ENCODE data around the gene ATAD3B.
"Not testable (repeated sequence)": the region's sequence is repeated elsewhere in the genome, so short reads cannot be mapped to it uniquely, and the experiment has no call there.

ATAD3B gene

GRCh38 chr1:1432951-1433803 lies 38.4 kb upstream of the ATAD3B start:
- DNase-seq (ENCODE audit: low spot score), result peak; percentile 88

GRCh38 chr1:1433804-1434130 lies 37.8 kb upstream of the ATAD3B start:
- no peak for DNase-seq (ENCODE audit: low spot score)

DNA sequence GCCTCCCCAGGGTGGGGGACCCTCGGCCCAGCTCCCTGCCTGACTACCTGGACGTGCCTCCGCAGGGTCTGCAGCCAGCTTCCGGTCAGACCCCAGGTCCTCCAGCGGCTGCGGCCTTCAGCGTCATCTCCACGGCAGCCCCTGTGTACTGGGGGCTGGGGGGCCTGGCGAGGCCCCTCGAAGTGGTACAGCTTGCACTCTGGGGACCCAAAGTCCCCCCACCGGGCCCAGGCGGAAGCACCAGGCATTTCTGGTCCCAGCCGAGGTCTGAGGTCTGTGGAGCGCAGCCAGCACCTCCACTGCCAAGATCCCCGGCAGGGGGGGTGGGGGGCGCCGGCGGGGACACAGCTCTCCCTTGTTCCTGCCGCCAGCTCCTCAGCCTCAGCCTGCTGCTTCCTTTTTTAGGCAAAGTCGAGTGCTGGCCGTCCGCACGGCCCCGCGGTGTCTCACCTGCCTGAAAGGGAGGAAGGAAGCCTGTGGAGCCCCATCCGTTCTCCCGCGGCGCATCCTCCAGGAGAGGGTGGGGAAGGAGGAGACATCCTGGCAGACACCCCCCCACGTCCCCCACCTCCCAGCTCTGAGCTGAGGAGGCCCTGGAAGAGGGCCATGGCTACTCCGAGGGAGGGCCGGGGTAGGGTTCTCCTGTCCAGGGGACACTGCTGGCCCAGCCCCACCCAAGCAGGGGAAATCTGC lies 37.3 kb upstream of the ATAD3B start:
- DNase-seq (ENCODE audit: low spot score), result no peak

GRCh38 chr1:1434824-1435105 lies 36.8 kb upstream of the ATAD3B start:
- no peak for DNase-seq (ENCODE audit: low spot score)

- no peak for DNase-seq (ENCODE audit: low spot score)
These were observed 36.3 kb upstream of the ATAD3B start, which contains the start of gene VWA1 for GRCh38 chr1:1435106-1435903. TSS of gene VWA1 (plus strand) at chr1:1435690. CDS start at chr1:1435749, 59 bp downstream.

DNA sequence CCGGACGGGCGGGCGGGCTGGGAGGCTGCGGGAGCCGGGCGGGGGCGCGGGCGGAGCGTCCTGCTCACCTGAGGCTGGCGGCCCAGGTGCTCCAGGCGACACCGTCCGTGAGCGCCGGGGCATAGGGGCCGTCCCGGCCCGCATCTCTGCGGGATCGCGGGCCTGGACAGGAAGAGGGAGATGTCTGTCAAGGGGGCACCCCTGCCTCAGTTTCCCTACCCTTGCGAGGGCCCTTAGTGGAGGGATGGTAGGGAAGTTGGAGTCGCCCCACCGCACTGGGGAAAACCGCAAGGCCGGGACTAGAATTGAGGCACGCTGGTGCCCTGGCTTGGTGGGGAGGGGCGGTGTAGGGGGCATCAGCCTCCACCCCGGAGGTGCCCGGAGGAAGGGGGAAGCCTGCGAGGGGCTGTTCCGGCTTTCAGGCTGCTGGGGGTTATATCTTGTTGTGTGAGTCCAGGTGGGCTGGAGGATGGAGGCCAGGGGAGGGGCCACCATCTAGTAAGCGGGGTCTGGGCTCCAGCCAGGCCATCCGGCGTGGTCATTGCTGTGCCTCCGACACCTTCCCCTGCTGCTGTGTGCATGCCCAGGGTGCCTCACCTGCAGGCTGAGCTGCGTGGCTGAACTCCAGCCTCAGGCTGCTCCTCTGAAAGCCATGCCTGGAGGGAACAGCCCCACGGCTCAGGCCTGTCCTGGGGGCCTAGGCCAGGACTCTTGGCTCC lies 35.5 kb upstream of the ATAD3B start:
- no peak for DNase-seq (ENCODE audit: low spot score)

DNA sequence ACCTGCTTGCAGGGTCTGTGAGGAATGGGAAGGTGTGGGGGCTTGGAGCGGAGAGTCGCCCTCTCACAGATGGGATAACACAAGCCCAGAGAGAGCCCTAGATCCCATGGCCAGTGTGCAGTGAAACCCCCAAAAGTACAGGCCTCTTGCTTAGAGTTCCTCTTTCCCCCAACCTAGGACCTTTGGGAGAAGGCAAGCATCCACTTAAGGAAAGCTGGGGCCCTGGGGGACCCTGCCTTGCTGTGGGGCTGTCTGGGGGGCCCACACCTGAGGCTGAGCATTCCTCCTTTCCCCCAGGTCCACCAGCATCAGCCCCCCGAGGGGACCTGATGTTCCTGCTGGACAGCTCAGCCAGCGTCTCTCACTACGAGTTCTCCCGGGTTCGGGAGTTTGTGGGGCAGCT lies 34.9 kb upstream of the ATAD3B start:
- no peak for DNase-seq (ENCODE audit: low spot score)

- DNase-seq (ENCODE audit: low spot score), result no peak
These were observed 34.3 kb upstream of the ATAD3B start for GRCh38 chr1:1437033-1437903.

DNA sequence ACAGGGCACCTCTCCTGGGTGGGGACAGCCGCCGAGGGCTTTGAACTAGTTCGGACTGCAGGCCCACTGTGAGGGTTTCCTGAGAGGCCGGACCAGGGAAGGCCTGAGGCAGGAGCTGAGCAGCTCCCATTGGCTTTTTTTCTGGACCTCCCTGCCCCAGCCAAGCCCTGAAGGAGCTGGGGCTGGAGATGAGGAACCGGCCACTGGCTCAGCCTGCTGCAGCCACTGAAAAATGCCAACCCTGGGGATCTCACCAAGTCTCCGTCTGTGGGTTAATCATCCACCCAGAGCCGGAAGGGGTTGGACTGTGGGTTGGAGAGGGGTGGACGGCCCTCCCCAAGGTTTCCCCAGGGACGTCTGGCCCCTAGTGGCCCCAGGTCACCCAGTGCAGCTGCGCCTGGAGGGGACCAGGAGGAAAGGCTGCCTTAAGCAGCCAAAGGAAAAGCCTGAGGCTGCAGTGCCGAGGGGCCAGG lies 33.6 kb upstream of the ATAD3B start:
- peak; percentile 97 for DNase-seq (ENCODE audit: low spot score)

DNA sequence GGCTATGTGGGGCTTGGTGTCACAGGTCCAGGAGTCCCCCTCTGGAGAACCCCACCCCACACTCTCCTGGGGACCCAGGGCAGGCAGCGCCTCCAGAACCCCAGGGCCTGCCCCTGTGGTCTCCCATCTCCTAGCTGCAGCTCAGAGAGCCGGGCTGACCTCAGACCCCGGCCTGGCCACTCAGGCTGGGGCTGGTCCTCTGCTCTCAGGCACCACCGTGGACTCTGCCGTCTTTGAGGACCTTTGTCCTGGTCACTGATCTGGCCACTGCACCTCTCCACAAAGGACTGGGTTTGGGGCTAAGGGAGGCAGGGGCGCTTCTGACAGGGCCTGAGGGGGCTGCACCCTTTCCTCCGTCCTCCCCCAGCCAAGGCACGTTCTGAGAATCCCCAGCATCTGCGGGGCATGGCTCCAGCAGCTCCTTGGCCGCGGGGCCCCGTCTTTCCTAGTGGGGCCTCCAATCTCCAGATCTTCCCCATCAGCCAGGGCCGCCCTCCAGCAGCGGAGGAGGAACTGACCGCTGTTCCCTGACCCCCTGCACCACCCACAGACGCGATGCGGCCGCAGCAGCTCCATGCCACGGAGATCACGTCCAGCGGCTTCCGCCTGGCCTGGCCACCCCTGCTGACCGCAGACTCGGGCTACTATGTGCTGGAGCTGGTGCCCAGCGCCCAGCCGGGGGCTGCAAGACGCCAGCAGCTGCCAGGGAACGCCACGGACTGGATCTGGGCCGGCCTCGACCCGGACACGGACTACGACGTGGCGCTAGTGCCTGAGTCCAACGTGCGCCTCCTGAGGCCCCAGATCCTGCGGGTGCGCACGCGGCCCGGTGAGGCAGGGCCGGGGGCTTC lies 32.8 kb upstream of the ATAD3B start:
- DNase-seq (ENCODE audit: low spot score), result no peak

GRCh38 chr1:1439546-1440261 lies 31.9 kb upstream of the ATAD3B start:
- DNase-seq (ENCODE audit: low spot score), result no peak

GRCh38 chr1:1440262-1441001 lies 31.1 kb upstream of the ATAD3B start:
- no peak for DNase-seq (ENCODE audit: low spot score)

DNA sequence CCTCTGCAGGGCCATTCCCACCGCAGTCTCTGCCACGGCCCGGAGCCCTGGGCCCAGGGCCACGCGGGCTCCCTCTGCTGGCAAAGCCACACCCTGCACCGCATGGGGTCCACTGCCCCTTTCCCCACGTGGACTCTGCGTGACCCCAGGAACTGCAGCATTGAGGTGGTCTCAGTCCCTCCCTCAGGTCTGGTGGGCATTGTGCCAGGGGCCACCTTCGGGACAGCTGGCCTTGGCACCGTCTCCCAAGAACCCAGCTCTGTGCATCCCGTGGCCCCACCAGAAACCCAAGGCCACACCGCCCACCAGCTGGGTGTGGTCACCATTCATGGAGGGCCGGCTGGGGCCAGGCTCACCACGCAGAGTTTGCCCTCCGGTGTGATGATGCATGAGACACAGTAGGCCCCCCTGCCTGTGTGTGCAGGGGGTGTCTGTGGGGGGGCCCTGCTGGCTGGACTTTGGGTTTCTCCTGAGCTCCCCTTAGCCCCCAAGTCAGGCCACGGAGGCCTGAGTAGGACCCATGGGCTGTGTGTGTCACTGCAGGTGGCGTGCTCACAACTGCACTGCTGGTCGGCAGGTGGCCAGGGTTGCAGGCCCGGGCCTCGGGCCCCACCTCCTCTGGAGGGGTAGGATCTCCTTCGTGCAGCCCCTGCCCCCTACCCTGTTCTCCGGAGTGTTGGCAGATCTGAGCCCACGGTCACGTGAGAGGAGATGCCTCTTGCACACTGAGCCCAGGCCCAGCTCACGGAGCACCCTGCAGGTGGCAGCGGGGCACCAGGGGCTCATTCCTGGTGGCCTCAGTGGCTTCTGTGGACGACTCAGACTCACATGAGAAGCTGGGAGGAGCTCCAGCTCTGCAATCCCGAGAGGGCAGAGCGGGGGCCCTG lies 30.3 kb upstream of the ATAD3B start:
- DNase-seq (ENCODE audit: low spot score), result peak; percentile 91

- no peak for DNase-seq (ENCODE audit: low spot score)
These were observed 29.3 kb upstream of the ATAD3B start for GRCh38 chr1:1442069-1442770.

DNA sequence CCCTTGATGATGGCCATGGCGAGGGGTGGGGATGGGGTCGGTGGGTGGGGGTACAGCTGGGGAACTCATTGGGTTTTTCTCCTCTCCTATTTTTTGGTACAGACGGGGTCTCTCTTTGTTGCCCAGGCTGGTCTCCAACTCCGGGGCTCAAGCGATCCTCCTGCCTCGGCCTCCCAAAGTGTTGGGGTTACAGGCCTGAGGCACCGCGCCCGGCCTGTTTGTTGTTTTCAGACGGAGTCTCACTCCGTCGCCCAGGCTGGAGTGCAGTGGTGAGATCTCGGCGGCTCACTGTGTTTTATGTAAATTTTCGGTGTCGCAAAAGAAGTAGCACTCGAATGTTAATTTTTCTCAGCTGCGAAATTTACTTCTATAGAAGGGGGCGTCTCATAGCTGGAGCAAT lies 24.9 kb upstream of the ATAD3B start:
- DNase-seq (ENCODE audit: low spot score), result not testable (repeated sequence)

GRCh38 chr1:1449099-1449739 lies 22.3 kb upstream of the ATAD3B start, which contains the start of gene ATAD3C:
TSS of gene ATAD3C (plus strand) at chr1:1449689. CDS start at chr1:1450684, 995 bp downstream.
- no peak for DNase-seq (ENCODE audit: low spot score)

Measured in HuH-7 (cell line).